COLO829 (cell line): ENCODE measurements around the gene NOL4.
"Not testable (repeated sequence)": the region's sequence is repeated elsewhere in the genome, so short reads cannot be mapped to it uniquely, and the experiment has no call there.

Experiments
- DNase-seq: peaks from one replicate; pipeline ENCODE4 v3.0.0; 2012; ENCODE audit warnings: low spot score

NOL4 gene, protein sequence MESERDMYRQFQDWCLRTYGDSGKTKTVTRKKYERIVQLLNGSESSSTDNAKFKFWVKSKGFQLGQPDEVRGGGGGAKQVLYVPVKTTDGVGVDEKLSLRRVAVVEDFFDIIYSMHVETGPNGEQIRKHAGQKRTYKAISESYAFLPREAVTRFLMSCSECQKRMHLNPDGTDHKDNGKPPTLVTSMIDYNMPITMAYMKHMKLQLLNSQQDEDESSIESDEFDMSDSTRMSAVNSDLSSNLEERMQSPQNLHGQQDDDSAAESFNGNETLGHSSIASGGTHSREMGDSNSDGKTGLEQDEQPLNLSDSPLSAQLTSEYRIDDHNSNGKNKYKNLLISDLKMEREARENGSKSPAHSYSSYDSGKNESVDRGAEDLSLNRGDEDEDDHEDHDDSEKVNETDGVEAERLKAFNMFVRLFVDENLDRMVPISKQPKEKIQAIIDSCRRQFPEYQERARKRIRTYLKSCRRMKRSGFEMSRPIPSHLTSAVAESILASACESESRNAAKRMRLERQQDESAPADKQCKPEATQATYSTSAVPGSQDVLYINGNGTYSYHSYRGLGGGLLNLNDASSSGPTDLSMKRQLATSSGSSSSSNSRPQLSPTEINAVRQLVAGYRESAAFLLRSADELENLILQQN

DNA sequence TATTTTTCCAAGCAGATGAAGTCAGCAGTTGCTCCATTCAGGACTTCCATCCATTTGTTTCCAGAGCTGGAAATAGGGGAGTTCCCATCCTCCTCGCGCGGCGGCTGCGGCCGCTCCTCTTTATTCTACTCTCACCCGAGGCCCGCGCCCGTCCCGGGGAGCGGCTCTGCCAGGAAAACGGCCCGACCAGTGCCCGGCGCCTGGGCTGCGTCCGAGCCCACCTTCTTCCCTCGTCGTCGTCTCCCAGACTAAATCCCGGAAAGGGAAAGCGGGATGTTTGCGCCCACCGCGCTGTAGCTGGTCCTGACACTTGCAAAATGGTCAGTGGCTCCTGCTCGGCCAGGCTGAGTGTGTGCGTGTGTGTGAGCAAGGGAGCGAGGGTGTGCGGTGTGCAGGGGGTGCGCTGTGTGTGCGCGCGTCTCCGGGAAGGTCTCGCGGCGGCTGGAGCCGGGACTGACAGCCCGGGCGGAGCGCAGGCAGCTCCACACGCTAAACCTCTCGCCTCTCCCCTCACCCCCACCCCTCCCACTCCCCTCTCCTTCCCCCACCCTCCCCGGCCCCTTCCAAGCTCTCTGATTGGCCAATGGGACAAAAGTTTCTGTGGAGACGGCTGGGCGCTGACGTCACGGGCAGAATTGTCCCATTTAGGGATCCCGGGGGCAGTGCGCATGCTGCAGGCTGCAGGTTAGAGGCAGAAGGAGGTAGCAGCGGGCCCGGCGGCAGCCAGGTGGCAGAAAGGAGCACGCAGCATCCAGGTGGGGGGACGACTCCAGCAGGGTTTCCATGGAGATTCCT lies at the start of gene NOL4:
TSS of gene NOL4 (minus strand) at position 491 of the 795 bp plus-strand sequence. CDS start 1,660 bp downstream, outside the sequence.
- no peak for DNase-seq

DNA sequence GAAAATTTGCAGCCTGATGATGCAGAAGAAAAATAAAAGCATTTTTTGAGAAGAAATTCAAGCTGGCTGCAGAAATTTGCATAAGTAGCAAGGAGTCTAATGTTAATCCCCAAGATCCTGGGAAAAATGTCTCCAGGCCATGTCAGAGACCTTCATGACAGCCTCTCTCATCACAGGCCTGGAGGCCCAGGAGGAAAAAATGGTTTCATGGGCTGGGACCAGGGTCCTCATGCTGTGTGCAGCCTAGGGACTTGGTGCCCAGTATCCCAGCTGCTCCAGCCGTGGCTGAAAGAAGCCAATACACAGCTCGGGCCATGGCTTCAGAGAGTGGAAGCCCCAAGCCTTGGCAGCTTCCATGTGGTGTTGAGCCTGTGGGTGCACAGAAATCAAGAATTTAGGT lies 41.3 kb upstream of the NOL4 start:
- not testable (repeated sequence) for DNase-seq

DNA sequence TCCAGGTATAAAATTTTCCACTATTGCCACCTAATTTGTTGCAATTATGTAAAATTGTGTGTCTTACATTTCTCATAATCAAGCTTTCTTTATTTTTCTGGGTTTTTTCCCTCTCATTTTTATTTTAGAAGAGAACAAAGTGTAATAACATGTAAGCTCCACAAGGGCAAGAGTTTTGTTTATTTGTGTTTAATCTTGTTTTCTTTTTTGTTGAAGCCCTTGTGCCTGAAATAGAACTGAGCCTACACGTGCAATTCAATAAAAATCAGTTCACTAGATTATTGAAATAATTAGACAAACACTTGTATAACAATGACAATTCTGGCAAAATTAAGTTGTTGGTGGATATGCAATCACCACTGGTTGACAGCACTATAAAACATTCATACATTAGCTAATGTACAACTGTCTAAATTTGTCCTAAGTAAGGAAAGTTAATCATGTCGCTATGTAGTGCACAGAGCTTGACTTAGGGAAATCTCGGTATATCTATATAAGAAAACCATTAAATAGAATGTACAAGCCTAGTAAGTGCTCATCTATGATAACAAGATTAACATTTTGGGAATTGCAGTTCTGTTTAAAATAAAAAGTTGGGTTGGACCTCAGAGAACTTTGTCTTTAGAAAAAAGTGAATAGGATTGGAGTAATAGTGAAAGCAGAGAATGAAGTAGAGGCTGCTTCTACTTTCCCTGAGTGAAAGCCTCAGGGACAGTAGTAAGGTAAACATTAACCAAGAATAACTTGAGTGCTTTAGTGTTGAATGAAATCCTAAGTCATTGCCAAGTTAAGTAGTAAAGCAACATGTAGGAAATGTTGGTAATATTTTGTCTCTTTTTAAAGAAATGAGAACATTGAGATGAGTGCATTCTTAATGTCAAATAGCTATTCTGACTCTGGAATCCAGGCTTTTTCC lies 37.4 kb upstream of the NOL4 start:
- no peak for DNase-seq

DNA sequence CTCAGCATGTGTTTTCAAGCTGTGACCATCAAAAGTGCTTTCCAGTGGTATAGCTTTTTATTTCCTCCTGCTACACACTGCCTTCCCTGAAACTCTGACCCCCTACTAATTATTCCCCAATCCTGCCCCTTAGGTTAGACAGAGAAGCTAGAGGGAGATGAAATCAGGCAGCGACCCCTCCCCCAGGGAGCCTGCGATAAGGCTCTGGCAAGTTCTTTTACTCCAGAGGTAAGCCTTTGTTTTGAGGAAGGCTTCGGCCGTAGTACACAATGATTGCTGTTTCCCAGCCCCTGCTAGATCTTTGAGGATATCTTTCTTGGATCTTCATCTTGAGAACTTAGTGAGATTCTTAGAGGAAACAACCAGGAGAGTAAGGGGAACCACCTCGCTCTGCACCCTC lies 33.5 kb upstream of the NOL4 start:
- DNase-seq = no peak

DNA sequence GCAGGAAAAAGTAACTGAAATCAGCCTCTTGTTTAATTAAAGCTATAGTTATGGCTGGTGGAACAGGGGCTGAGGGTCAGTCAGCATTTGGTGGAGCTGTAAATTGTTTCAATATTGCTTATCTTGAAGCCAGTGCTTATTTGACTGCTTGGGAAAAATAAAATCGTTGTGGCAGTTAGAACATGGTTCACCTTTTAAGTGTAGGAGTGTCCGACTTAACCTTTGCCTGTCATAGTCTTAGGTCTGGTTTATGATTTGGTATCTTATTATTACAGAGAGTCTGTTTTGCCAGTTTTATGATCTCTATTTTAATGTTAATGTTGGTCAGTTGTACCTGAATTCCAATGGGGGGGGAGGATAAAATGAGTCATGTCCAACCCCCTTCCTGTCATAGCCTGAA lies 27.2 kb upstream of the NOL4 start:
- no peak for DNase-seq

DNA sequence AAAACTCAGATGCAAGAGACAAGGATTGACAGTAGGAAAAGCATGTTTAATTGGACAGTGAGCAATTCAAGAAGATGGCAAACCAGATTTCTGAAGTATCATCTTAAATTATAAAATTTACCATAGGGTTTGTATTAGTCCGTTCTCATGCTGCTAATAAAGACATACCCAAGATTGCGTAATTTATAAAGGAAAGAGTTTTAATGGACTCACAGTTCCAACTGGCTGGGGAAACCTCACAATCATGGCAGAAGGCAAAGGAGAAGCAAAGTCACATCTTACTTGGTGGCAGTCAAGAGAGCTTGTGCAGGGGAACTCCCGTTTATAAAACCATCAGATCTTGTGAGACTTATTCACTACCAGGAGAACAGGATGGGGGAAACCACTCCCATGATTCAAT lies 24.0 kb upstream of the NOL4 start:
- DNase-seq = no peak

DNA sequence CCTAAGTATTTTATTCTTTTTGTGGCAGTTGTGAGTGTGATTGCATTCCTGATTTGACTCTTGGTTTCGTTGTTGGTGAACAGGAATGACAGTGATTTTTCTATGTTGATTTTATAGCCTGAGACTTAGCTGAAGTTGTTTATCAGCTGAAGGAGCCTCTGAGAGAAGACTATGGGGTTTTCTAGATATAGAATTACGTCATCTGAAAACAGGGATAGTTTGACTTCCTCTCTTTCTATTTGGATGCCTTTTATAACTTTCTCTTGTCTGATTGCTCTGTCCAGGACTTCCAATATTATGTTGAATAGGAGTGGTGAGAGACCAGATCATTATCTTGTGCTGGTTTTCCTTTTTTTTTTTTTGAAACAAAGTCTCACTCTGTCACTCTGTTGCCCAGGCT lies 18.0 kb upstream of the NOL4 start:
- no peak for DNase-seq

DNA sequence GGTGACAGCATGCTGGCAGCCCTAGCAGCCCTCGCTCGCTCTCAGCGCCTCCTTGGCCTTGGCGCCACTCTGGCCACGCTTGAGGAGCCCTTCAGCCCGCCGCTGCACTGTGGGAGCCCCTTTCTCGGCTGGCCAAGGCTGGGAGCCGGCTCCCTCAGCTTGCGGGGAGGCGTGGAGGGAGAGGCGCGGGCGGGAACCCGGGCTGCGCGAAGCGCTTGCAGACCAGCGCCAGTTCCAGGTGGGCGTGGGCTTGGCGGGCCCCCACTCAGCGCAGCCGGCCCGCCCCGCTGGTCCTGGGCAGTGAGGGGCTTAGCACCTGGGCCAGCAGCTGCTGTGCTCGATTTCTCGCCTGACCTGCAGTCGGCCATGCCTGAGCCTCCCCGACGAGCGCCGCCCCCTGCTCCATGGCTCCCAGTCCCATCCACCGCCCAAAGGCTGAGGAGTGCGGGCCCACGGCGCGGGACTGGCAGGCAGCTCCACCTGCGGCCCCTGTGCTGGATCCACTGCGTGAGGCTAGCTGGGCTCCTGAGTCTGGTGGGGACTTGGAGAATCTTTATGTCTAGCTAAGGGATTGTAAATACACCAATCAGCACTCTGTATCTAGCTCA lies 9.2 kb upstream of the NOL4 start:
- not testable (repeated sequence) for DNase-seq

DNA sequence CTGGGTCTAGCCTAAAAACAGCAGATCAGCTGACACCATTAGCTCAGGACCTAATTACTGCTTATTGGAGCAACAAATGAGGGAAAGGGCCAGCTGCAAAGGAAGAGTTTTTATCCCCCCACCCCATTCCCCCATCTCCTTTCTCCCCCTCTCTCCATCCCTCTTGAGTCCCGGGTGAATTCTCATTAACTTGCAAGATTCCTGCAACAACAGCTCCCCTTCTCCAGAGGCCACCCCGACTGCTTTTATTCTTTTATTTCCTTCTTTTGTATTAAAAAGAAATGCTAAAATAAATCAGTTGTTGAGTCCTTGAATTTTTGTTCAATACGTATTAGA lies 473 bp upstream of the NOL4 start:
- DNase-seq = no peak

DNA sequence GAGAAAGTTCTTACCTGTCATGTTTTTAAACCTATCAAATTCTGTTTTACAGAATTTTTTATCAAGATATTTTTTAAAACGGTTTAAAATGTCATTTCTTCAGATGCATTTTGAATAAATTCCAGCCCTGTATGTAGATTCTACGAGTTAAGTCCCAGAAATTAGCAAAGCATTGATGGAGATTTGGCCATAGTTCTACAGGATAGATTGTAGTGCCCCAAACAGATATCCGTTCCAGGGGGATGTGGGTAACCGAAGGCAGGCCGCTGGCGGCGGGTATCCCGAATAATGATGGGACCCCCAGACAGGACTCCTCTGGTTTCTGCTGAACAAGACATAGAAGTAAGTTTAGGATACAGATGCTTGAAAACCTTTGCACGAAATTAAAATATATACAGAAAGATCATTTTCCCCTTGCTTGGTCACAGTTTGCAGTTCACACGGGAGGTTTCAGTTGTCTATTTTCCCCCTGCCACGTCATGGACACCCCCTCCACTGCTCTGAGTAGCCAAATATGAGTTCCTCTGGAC lies 755 bp downstream of the NOL4 start:
- no peak for DNase-seq

DNA sequence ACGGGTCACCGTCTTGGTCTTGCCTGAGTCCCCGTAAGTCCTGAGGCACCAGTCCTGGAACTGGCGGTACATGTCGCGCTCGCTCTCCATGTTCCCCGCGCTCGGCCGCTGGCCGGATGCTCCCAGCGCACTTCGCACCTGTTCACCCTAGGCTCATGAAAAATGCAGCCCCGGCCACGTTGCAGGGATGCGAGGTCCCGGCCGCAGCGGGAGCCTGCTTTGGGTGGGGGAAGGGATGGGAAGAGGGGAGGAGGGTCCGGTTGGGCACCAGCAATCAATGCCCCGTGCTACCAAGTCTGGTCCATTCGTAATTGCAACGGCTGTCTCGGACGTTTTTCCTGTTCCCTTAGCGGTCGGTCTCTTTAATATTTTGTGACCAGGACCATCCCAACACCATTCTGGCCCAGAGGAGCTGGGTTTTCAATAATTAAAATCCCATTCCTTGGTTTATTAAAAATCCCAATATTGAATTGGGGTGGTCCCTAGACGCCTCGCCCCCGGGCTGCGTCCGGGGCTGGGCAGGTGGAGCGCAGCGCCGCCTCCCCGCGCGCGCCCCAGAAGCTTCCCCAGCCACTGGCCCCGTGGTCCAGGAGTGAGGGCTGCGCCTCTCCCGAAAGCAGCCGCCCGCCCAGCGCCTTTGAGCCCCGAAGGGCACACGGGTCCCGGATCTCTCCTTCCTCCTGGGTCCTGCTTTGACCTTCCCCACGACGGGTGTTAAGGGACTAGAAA lies 1.4 kb downstream of the NOL4 start:
- DNase-seq = no peak

DNA sequence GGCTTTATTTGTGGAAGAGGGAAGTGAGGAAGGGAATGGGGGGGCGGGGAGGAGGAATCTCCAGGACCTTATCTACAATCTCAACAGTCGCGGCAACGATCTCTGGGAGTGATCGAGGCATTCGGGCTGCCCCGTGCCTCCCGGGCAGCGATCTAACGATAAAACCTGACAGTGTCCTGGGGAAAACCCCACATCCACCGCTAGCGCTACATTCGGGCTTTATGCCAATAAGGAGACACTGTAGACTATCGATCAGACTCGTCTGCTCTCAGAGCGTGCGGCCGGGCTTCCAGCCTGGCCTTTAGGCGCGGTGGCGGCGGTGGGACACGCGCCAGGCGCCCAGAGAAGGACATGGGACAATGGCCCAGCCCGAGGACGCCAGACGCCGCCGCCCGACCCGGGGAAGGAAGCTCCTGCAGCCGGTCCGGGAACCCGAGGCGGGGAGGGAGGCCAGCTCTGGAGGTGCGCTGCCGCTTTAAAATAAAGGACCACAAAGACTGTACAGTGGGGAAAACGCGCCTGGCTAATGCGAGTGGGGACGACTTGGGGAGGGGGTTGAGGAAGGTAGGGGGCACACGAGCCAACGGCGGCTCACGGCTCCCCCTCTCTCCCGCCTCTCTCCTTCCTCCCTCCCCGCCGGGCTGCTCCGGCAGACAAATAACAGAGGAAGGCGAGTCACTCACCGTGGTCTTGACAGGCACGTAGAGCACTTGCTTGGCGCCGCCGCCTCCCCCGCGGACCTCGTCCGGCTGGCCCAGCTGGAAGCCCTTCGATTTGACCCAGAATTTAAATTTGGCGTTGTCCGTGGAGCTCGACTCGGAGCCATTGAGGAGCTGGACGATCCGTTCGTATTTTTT lies 2.2 kb downstream of the NOL4 start:
- no peak for DNase-seq

DNA sequence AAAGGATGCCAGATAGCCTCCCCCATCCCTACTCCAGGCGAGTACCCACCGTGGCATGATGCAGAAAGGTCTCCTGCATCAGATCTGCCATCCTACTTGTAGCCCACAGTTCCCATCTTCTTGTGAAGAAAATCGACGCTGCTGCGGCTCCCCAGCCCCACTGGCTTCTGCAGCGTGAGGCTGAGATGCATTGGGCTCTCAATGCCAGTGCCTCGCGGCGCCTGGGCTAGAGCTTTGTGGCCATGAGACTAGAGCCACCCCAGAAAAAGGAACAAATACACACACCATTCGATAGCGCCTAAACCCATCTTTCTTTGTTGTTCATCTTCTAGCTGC lies 2.8 kb downstream of the NOL4 start:
- DNase-seq = no peak

DNA sequence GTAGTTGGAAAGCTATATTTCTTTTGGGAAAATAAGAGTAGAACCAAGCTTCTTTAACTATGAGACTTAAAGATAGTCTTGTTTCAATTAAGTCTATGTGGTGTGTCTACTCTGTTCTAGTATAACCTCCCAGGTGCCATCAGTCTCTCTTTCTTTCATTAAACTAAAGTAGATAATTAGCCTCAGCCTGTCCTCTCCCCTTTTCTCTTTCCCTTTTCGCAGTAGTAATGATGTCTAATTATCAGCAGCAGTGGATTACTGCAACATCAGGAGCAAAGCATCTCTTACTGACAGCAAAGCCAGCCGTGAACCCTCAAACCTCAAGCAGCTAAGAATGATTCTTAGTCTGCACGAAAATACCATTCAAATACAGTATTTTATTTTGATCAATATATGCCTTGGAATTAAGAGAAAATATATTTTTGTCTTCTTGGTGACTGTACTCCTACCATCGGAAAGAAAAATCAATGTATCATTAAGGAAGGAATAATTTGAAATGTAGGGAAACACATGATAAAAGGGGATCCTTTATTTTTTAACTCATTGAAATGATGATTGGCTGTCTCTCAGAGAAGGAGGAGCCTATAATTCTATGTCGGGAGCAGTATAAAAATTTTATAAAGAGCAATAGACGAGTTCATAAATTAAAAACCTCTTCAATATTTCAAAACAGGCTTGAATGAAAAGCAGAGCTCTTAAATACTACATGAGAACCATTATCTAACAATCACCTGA lies 4.5 kb downstream of the NOL4 start:
- no peak for DNase-seq

DNA sequence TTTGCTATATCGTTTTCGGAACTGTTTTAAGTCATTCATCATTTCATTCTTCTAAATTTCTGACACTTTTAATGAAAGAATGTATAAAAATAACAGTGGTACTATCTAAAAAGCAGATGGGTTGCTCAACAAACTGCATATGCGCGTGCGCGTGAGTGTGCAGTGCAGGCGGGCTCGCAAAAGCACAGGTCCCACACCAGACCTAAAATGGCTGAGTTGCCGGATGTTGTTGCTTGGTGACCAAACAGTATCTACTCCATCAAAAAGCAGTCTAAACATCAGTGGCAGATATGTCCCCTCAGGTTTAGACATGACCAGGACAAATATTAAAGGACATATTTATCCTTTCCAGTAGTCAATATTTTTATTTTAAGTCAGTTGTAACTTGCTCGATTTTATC lies 5.1 kb downstream of the NOL4 start:
- no peak for DNase-seq

DNA sequence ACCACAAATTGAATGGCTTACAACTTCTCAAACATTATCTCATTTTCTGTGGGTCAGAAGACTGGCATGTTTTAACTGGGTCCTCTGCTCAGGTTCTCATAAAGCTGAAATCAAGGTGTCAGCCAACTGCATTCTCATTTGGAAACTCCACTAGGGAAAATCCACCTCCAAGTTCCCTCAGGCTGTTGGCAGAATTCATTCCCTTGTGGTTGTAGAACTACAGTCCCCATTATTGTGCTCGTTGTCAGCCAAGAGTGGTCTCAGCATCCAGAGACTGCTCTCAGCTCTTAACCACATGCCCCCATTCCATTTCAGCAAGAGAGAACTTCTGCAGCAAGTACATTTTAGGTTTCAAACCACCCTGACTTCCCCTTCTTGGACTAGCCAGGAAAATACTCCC lies 12.2 kb downstream of the NOL4 start:
- DNase-seq = no peak

DNA sequence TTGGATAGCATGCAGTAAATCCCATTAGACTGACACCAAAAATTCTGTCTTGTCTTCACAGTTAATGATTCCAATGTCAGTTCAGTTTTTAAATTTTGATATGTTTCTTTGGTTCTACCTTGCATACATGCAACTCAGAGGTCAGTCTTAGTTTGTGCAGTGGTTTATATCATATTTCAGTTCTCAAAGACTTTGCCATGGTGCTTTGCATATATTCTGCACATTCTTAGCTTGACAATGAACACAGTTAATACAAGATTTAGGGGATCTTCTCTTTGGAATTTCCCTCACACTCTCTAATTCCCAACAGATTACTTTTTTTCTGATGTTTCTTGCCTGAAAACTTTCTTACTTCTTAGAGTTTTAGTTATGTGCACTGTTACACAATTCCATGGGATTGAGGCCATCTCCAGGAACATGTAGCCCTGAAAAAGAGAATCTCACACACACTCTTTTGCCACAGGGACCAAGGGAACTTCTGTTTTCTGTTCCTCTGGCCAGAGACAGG lies 17.3 kb downstream of the NOL4 start:
- no peak for DNase-seq

DNA sequence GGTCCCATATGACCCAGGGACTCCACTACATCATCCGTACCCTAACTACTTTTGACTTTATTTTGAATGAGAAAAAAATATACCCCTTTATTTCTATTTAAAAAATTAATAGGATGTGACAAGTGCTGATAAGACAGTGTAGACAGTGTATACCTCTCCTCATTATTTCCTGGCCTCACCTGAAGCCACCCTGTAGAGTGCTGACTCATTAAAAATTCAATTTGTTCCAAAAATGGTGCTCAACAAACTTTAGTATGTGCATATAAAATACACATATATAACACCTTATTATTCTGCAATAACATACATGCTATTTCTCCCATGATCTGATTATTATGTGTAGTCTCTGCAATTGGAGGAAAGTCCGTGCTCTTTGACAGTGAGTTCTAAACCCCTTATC lies 20.8 kb downstream of the NOL4 start:
- DNase-seq = no peak

DNA sequence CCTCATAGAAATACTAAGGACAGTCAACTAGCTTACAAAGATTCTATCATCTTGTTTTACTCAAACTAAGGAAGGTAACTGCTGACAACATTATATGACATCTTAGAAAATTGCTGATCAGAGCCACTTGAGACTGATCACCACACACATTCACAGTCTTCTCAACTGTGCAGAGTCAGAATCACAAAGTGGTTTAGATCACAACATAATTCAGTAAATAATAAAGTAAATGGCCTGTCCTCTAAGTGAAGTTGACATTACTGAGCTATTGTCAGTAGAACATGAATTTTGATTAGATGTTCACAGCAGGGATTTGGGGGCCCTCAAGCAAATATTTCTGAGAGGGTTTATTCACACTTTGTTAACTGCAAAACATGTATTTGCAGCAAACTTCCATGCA lies 28.5 kb downstream of the NOL4 start:
- DNase-seq = no peak
